ENCODE data around the gene TCF7L1.

Gene TCF7L1

DNA sequence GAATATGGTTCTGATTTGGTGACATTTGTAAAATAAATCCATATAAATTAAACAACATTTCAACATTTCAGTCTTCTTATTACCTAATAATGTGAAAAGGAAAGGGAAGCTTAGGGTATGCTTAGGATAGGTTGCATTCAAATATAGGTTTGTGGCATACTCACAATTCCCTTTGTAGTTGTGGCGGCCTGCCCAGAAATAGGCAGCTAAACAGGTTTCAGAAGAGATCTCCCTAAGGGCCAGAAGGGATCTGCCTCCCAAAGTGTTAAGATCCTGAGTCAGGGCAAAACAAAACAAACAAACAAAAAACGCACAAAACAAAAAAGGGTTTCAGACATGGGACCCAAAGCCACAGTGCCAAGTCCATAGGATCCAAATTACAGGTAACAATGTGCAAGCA, 41.4 kb upstream of the TCF7L1 start:
- H3K9me3 ChIP-seq = no peaks in the 10 kb centered on the region
- H3K4me1 ChIP-seq (ENCODE audit: control insufficient read depth in 1 of 2, insufficient read depth in 1 of 2, low read depth in 1 of 2, low read length in 1 of 2) = no peaks in the 10 kb centered on the region
- H3K27me3 ChIP-seq = peaks cover 1% of the 10 kb centered on the region
- H3K36me3 ChIP-seq = no peaks in the 10 kb centered on the region
- H3K27ac ChIP-seq = no peak overlapping the region
- H3K4me3 ChIP-seq (ENCODE audit: low read depth in 1 of 2, low read length in 1 of 2) = no peak overlapping the region
- TF ChIP-seq, protein P1, sequence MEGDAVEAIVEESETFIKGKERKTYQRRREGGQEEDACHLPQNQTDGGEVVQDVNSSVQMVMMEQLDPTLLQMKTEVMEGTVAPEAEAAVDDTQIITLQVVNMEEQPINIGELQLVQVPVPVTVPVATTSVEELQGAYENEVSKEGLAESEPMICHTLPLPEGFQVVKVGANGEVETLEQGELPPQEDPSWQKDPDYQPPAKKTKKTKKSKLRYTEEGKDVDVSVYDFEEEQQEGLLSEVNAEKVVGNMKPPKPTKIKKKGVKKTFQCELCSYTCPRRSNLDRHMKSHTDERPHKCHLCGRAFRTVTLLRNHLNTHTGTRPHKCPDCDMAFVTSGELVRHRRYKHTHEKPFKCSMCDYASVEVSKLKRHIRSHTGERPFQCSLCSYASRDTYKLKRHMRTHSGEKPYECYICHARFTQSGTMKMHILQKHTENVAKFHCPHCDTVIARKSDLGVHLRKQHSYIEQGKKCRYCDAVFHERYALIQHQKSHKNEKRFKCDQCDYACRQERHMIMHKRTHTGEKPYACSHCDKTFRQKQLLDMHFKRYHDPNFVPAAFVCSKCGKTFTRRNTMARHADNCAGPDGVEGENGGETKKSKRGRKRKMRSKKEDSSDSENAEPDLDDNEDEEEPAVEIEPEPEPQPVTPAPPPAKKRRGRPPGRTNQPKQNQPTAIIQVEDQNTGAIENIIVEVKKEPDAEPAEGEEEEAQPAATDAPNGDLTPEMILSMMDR (IDR thresholded peaks at IDR 0.05) = no peak

DNA sequence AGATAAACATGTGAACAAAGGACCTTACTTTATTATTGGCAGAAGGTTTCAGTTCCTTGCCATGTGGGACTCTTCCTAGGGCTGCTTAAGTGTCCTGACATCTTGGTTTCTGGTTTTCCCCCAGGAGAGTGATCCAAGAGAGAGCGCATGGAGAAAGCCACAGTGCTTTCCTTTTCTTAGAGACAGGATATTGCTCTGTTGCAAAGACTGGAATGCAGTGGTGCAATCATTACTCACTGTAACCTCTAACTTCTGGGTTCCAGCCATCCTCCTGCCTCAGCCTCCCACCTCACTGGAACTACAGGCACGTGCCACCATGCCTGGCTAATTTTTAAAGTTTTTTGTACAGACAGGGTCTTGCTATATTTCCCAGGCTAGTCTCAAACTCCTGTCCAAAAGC, 38.1 kb upstream of the TCF7L1 start:
- TF ChIP-seq, protein P1 (IDR thresholded peaks at IDR 0.05) = no peak
- Histone ChIP-seq H3K4me1 (ENCODE audit: control insufficient read depth in 1 of 2, insufficient read depth in 1 of 2, low read depth in 1 of 2, low read length in 1 of 2) (no peaks in the 10 kb centered on the region), H3K27ac (no peak overlapping the region), H3K27me3 (peaks cover 3% of the 10 kb centered on the region), H3K4me3 (ENCODE audit: low read depth in 1 of 2, low read length in 1 of 2) (no peak overlapping the region), H3K36me3 (no peaks in the 10 kb centered on the region), H3K9me3 (no peaks in the 10 kb centered on the region)

DNA sequence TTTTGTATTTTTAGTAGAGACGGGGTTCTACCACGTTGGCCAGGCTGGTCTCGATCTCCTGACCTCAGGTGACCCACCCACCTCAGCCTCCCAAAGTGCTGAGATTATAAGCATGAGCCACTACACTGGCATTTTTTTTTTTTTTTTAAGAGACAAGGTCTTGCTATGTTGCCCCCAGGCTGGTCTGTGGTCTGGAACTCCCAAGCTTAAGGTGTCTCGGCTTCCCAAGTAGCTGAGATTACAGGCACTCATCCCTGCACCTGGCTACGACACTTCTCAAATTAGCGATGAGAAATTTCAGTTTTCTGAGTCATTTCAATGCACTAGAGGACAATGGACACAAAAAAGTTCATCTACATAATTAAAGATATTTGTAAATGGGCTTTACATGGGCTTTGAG, 36.6 kb upstream of the TCF7L1 start:
- Histone ChIP-seq H3K4me1 (ENCODE audit: control insufficient read depth in 1 of 2, insufficient read depth in 1 of 2, low read depth in 1 of 2, low read length in 1 of 2) (no peaks in the 10 kb centered on the region), H3K27ac (no peak overlapping the region), H3K4me3 (ENCODE audit: low read depth in 1 of 2, low read length in 1 of 2) (no peak overlapping the region), H3K36me3 (no peaks in the 10 kb centered on the region), H3K27me3 (peaks cover 3% of the 10 kb centered on the region), H3K9me3 (no peaks in the 10 kb centered on the region)
- TF ChIP-seq, protein P1 (IDR thresholded peaks at IDR 0.05) = no peak

DNA sequence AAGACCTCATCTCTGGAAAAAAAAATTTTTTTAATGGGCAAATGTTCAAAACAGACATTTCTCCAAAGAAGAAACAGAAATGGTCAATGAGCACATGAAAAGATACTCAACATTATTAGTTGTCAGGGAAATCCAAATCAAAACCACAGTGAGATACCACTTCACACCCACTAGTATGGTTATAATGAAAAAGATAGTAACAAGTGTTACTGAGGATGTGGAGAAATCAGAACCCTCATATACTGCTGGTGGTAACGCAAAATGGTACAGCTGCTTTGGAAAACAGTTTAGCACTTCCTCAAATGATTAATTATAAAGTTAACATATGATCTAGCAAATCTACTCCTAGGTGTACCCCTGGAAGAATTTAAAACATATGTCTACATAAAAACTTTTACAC, 29.0 kb upstream of the TCF7L1 start:
- no peak overlapping the region for H3K27ac ChIP-seq
- H3K36me3 ChIP-seq = no peaks in the 10 kb centered on the region
- TF ChIP-seq, protein P1 (IDR thresholded peaks at IDR 0.05) = no peak
- no peaks in the 10 kb centered on the region for H3K9me3 ChIP-seq
- H3K4me3 ChIP-seq (ENCODE audit: low read depth in 1 of 2, low read length in 1 of 2) = no peak overlapping the region
- no peaks in the 10 kb centered on the region for H3K27me3 ChIP-seq
- H3K4me1 ChIP-seq (ENCODE audit: control insufficient read depth in 1 of 2, insufficient read depth in 1 of 2, low read depth in 1 of 2, low read length in 1 of 2) = no peaks in the 10 kb centered on the region

DNA sequence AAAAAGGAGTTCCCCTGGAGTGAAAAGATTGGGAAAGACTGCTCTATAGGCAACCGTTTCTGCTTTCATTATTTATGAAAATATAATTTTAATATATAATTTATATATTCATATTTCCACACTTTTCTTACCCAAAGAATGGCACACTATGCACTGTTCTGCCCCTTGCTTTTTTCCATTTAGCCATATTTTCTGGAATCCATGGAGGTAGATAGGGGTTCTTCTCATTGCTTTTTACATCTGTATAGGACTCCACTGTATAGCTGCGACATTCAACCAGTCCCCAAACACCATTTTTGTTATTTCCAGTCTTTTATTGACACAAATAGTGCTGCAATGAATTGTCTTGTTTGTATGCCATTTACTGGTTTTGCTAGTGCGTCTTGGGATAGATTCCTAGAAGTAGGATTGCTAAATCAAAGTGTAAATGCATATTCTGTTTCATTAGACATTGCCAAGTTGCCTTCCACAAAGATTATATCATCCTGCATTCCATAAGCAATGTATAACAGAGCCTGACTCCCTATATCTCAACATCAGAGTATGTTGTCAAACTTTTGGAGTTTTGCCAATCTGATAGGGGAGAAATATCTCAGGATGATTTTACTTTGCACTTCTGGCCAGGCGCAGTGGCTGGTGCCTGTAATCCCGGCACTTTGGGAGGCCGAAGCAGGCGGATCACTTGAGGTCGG, 26.6 kb upstream of the TCF7L1 start:
- Histone ChIP-seq H3K4me1 (ENCODE audit: control insufficient read depth in 1 of 2, insufficient read depth in 1 of 2, low read depth in 1 of 2, low read length in 1 of 2) (no peaks in the 10 kb centered on the region), H3K9me3 (no peaks in the 10 kb centered on the region), H3K4me3 (ENCODE audit: low read depth in 1 of 2, low read length in 1 of 2) (no peak overlapping the region), H3K27me3 (no peaks in the 10 kb centered on the region), H3K36me3 (no peaks in the 10 kb centered on the region), H3K27ac (no peak overlapping the region)
- TF ChIP-seq, protein P1 (IDR thresholded peaks at IDR 0.05) = no peak
